ENCODE measurements around the gene TMEM19.
A peak's percentile ranks its signal among the peaks of the same experiment; 100 is the strongest.

TMEM19 gene

DNA sequence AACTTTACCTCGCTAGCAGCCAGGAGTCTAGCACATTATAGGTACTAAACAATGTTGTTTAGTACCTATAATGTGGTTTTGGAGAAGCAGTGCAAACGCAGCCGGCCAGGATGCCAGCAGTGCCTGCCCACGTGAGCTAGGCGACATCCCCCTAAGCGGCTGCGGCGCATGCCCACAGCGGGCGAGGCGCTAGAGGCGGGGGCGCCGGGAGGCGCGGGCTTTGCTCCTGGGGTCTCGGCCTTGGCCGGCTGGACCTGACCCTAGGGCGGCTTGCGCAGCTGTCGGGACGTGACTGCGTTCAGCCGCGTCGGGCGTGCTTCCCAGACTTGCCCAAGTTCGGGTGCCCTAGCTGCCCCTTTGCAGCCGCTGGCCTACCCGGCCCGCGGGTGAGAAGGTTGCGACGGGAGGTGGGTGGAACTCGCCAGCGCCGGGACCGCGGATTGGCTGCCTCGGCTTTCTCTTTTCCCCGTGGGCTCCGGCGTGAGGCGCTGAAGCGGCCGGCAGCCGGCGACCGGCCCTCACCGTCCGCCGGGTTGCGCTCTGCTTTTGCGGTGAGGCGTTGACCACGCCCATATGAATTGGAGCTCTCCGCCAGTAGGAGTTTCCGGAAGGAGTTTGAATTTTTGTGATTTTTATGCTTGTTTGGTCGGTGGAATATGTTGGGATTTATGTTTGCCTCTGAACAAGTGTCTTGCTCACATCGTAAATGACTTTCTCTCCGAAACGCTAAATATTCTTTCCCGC, at the start of gene TMEM19:
TSS of gene TMEM19 (plus strand) at position 169 of the 744 bp plus-strand sequence. CDS start 599 bp downstream, outside the sequence.
- no peak for DNase-seq (ENCODE audit: low read depth, low spot score)

DNA sequence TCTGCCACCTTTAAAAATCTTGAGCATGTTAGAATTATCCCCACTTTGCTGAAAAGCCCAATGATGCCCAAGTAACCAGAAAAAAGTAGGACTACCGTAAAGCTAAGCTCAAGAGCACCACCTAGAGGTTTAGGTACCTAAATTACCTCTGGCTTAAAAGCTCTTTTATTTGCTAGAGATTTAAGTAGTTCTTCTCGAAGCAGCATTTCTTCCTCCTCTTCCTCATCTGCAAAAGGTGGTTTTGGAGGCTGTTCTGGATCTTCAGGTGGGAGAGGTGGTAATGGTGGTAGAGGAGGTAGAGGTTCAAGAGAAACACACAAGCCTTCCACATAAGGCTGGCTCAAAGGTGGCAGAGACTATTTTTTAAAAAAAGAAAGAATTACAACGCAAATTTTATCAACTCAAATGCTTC, 49.2 kb upstream of the TMEM19 start:
- DNase-seq (ENCODE audit: low read depth, low spot score), result peak; percentile 38

DNA sequence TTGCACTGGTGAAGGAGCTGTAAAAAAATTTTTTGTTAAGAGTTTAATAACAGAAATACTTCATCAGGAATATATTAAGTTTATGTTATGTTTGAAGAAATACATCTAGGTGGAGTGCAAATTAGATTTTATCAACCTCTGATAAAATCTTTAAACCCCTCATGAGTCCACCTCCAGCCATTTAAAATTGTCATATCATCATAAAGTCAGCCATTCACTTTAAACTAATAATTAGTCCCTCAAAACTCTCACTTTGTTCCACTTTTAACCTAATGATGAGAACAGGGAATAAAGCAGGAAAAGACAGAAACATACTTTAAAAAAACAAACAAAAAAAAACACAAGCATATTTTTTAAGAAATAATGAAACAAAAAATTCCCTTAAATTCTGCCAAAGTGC, 47.4 kb upstream of the TMEM19 start:
- no peak for DNase-seq (ENCODE audit: low read depth, low spot score)

- no peak for DNase-seq (ENCODE audit: low read depth, low spot score)
These were observed 46.5 kb upstream of the TMEM19 start for GRCh38 chr12:71639341-71639760.

DNA sequence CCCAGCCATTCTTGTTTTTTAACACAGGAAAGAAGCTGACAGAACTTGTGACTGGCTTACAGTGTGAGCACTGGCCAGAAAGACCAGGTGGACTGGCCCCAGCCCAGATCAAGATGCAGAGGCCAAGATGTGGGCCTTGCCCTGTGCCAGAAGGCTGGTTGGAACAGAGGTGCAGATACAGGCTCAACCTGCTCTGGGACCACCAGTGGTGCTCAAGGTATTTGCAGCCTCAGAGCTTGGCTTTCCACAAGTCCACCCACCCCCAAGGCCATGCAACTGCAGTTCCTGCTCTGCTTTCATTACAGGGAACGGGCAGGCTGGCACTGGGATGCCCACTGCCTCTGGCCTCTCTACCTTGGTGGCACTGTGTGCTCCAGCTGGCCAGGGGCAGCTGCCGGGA, 45.6 kb upstream of the TMEM19 start:
- DNase-seq (ENCODE audit: low read depth, low spot score), result no peak

GRCh38 chr12:71641390-71641789, 44.5 kb upstream of the TMEM19 start:
- DNase-seq (ENCODE audit: low read depth, low spot score), result no peak

DNA sequence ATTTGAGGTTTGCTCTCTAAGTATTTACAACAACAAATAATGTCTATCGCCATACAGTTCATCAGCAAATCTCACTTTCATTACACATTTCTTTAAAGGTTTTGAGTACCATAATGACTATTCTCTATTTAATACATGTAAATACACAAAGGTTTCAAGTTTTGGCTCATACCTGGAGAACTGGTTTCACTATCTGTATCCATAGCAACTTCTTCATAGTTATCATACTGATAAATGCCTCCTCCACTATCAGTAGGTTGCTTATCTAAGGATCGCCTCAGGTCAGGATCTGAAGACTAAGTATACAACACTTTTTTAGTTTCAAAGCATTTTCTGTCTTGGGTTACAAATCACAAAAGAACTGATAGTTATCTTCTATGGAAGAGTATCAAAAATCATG, 43.6 kb upstream of the TMEM19 start:
- no peak for DNase-seq (ENCODE audit: low read depth, low spot score)

- DNase-seq (ENCODE audit: low read depth, low spot score), result no peak
These were observed 40.6 kb upstream of the TMEM19 start for GRCh38 chr12:71645268-71645667.

DNA sequence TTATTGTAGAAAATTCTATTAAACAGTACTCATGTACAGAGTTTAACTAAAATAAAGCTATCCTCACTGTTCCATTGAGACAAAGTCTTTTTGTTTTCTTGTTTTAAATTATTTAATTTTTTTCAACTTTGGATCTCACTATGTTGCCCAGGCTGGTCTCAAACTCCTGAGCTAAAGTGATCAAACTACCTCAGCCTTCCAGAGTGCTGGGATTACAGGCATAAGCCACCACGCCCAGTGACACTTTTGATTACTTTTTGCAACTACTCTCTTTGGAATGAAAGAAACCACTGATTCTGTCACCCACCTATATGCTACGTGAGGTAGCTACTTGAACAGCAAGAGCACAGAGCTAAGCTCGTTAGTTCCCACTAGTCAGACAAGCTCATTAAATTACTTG, 39.4 kb upstream of the TMEM19 start:
- no peak for DNase-seq (ENCODE audit: low read depth, low spot score)

DNA sequence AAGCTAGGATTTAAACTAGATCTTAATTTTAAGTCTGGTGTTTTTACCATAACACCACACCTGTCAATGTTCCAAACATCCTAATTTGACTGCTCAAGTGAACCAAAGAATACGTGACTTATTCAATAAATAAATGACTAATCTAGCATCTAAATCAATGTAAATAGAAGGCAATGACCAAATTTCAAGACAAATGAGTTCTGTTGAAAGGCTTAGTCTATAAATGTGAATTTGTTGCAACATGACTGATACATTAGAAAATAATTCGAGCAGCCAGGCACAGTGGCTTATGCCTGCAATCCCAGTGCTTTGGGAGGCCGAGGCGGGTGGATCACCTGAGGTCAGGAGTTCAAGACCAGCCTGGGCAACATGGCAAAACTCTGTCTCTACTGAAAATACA, 37.3 kb upstream of the TMEM19 start:
- no peak for DNase-seq (ENCODE audit: low read depth, low spot score)

- DNase-seq (ENCODE audit: low read depth, low spot score), result no peak
These were observed 36.5 kb upstream of the TMEM19 start for GRCh38 chr12:71649401-71649800.

DNA sequence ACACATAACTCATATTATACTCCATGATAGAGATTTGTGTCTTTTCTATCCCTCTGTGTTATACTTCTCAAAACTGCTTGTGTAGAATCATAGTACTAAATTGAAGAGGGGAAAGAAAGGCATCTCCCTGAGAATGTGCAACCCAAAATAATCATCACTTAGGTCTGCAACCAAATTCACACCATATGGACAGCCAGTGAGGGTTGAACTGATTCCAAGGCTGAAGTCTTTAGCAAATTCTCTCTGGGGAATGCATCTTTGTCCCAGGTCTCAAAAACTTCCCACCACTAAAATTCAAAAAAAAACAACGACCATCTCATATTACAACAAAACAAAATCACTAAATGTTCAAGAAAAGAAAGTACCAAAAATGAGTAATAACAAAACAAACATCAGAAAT, 33.2 kb upstream of the TMEM19 start:
- DNase-seq (ENCODE audit: low read depth, low spot score), result no peak

GRCh38 chr12:71653137-71653536, 32.7 kb upstream of the TMEM19 start:
- DNase-seq (ENCODE audit: low read depth, low spot score), result no peak

DNA sequence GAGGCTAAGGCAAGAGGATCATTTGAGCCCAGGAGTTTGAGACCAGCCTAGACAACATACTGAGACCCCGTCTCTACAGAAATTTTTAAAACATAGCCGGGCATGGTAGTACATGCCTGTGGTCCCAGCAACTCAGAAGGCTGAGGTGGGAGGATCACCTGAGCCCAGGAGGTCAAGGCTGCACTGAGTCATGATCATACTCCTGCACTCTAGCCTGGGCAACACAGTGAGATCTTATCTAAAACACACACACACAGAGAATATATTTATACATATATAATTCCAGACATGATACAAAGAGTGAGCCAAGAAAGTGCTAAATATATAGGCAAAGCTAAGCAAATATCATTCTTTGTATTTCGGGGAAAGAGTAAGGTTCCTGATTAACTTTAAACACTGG, 31.7 kb upstream of the TMEM19 start:
- DNase-seq (ENCODE audit: low read depth, low spot score), result no peak

- DNase-seq (ENCODE audit: low read depth, low spot score), result no peak
These were observed 30.4 kb upstream of the TMEM19 start for GRCh38 chr12:71655495-71655894.

DNA sequence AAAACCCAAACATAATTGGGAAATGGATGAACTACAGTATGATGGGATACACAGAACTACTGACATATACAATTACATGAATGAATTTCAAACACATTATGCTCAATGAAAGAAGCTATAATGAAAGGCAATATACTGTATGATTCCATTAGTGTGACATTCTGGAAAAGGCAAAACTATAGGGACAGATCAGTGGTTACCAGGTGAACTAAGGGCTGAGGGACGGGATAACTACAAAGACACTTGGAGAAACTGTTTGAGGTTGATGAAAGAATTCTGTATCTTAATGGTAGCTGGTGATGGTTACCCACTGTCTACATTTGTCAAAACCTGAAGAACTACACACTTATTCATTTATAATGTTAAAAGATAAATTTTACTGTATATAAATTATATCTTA, 30.0 kb upstream of the TMEM19 start:
- no peak for DNase-seq (ENCODE audit: low read depth, low spot score)

DNA sequence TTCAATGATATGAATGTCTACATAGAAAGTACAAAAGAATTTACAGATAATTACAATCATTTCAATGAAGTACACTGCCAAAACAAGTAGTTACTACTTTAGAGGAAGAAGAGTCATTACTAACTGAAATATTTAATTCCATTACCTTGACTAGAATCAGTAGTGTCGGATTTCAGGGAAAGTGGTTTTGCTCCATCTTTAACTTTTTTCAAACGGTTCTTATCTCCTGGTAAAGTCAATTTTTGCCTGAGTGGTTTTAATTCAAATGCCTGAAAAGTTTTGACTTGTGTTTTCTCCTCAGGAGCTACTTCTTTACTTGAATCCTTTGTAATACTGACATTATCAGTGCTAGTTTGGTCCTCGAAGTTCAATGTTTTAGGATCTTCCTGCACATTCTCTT, 29.1 kb upstream of the TMEM19 start:
- DNase-seq (ENCODE audit: low read depth, low spot score), result no peak

- DNase-seq (ENCODE audit: low read depth, low spot score), result no peak
These were observed 23.8 kb upstream of the TMEM19 start for GRCh38 chr12:71661977-71662530.

- DNase-seq (ENCODE audit: low read depth, low spot score), result no peak
These were observed 22.9 kb upstream of the TMEM19 start for GRCh38 chr12:71662849-71663560.

GRCh38 chr12:71663561-71664410, 22.1 kb upstream of the TMEM19 start, which contains the start of the genes THAP2 and ZFC3H1:
Gene THAP2 (plus strand): TSS chr12:71664301. CDS start chr12:71664510, 209 bp downstream.
Gene ZFC3H1 (minus strand): TSS chr12:71663848. CDS start chr12:71663610, 238 bp downstream.
- DNase-seq (ENCODE audit: low read depth, low spot score), result peak; percentile 99

- no peak for DNase-seq (ENCODE audit: low read depth, low spot score)
These were observed 21.3 kb upstream of the TMEM19 start for GRCh38 chr12:71664411-71665089.

Measured in iPS DF 19.7 (cell line).